Endothelial cell of umbilical vein (primary cell): ENCODE results near the gene TUBB4B. TPM values are rescaled to one million over a fixed set of nuclear protein-coding genes. Genes with fewer than 3 reads are reported as not detected.

Source experiments
- BruUV-seq: library from RNA; stranded (reverse); fragments of 400-500 nt; replicated peaks from 2 replicates; lab custom pipeline; 2021; lab: Mats Ljungman, UMichigan
- CTCF ChIA-PET: fragments of 300-600, 350-600 bp; sonication (Branson Sonifier 250); formaldehyde crosslinking; loops from one replicate; lab custom pipeline; 2021; ENCODE audit warnings: antibody characterized with exemption, inconsistent platforms; lab: Charles Lee
- POLR2A ChIA-PET: fragments of 300-600, 350-600 bp; sonication (Branson Sonifier 250); formaldehyde crosslinking; loops from one replicate; lab custom pipeline; 2021; ENCODE audit warnings: antibody characterized with exemption, inconsistent platforms; lab: Charles Lee
- DNase-seq: peaks from one replicate; pipeline ENCODE4 v3.0.0-alpha.2; 2011; ENCODE audit warnings: low read depth, low spot score
- FAIRE-seq: peaks from 2 replicates; lab custom pipeline; 2011; peaks lifted over from hg19 to GRCh38; lab: Jason Lieb, UNC
- H2AFZ ChIP-seq: 2 replicates; pipeline ENCODE4 v1.6.0; 2012; ENCODE audit warnings: low read depth, low read length, control low read depth, inconsistent platforms
- H3K27ac ChIP-seq: 2 replicates; pipeline ENCODE4 v1.5.1; 2011; ENCODE audit warnings: low read depth, mild to moderate bottlenecking, control low read depth, low read length, moderate library complexity; ENCODE audit not compliant: insufficient read depth
- H3K27me3 ChIP-seq, 2 experiments: 2 replicates each; pipeline versions ENCODE4 v1.6.0 to v1.6.1; 2011; ENCODE audit warnings: low read length in 2 of 2, mixed read lengths in 1 of 2; ENCODE audit not compliant: control insufficient read depth in 2 of 2, insufficient read depth in 2 of 2
- H3K36me3 ChIP-seq, 2 experiments: 2 replicates in 1 of 2; 3 replicates in 1 of 2; pipeline ENCODE4 v1.5.1; 2011; ENCODE audit warnings: low read length in 2 of 2, mild to moderate bottlenecking in 1 of 2, moderate library complexity in 1 of 2; ENCODE audit not compliant: control insufficient read depth in 2 of 2, insufficient read depth in 2 of 2; ENCODE audit errors: extremely low read depth in 1 of 2
- H3K4me1 ChIP-seq: 3 replicates; pipeline ENCODE4 v1.5.1; 2011; ENCODE audit warnings: mild to moderate bottlenecking, low read length; ENCODE audit not compliant: control insufficient read depth, insufficient read depth; ENCODE audit errors: extremely low read depth
- H3K4me2 ChIP-seq: 2 replicates; pipeline ENCODE4 v1.6.1; 2011; ENCODE audit warnings: low read length, control low read depth, mixed read lengths; ENCODE audit not compliant: insufficient read depth
- H3K4me3 ChIP-seq, 3 experiments: fragments of 200-600 bp in 1 of 3; sonication (generic), shearing (Covaris generic) in 1 of 3; replicated peaks in 1 of 3; 2 replicates each; pipeline ENCODE4 v1.5.1; 2011 to 2016; ENCODE audit warnings: control low read depth in 3 of 3, low read length in 3 of 3, mild to moderate bottlenecking in 2 of 3, inconsistent platforms in 1 of 3, low read depth in 1 of 3, moderate library complexity in 1 of 3; ENCODE audit not compliant: insufficient read depth in 1 of 3
- H3K79me2 ChIP-seq: 2 replicates; pipeline ENCODE4 v1.6.0; 2012; ENCODE audit warnings: low read length, inconsistent platforms; ENCODE audit not compliant: control insufficient read depth, insufficient read depth
- H3K9ac ChIP-seq: replicated peaks from 2 replicates; pipeline ENCODE3; 2011; ENCODE audit warnings: low read length, control low read depth; ENCODE audit not compliant: insufficient read depth; ENCODE audit errors: extremely low read depth
- H3K9me1 ChIP-seq: replicated peaks from 3 replicates; pipeline ENCODE4 v1.6.0; 2011; ENCODE audit warnings: mild to moderate bottlenecking, low read length; ENCODE audit not compliant: control insufficient read depth, insufficient read depth; ENCODE audit errors: extremely low read depth
- H3K9me3 ChIP-seq: replicated peaks from 2 replicates; pipeline ENCODE4 v1.5.1; 2012; ENCODE audit warnings: low read length, inconsistent platforms; ENCODE audit not compliant: control insufficient read depth, insufficient read depth
- H4K20me1 ChIP-seq: replicated peaks from 2 replicates; pipeline ENCODE3; 2011; ENCODE audit warnings: mild to moderate bottlenecking, low read length; ENCODE audit not compliant: control insufficient read depth, insufficient read depth; ENCODE audit errors: extremely low read depth
- CTCF ChIP-seq, 2 donors: IDR thresholded peaks; 1 replicate in 1 of 2; 2 replicates in 1 of 2; pipeline ENCODE4 v1.5.1; 2011; ENCODE audit warnings: low read length in 2 of 2, mild to moderate bottlenecking in 2 of 2, moderate library complexity in 2 of 2, control low read depth in 1 of 2, inconsistent platforms in 1 of 2, low read depth in 1 of 2; ENCODE audit not compliant: insufficient read depth in 1 of 2; ENCODE audit errors: extremely low read depth in 1 of 2
- EZH2 ChIP-seq: IDR thresholded peaks from 2 replicates; pipeline ENCODE4 v1.6.1; 2012; ENCODE audit warnings: borderline replicate concordance, low read depth, mild to moderate bottlenecking, moderate library complexity, low read length, inconsistent platforms; ENCODE audit not compliant: severe bottlenecking
- FOS ChIP-seq: IDR thresholded peaks from 2 replicates; pipeline ENCODE4 v1.6.1; 2011; ENCODE audit warnings: mild to moderate bottlenecking, low read length, moderate library complexity, borderline replicate concordance; ENCODE audit not compliant: insufficient read depth
- MAX ChIP-seq: IDR thresholded peaks from 2 replicates; pipeline ENCODE4 v1.6.1; 2011; ENCODE audit not compliant: insufficient read depth, insufficient read length
- POLR2A ChIP-seq: IDR thresholded peaks from 2 replicates; pipeline ENCODE4 v1.6.1; 2012; ENCODE audit warnings: low read depth, mild to moderate bottlenecking, control low read depth, low read length
- dilution Hi-C: fragments of 300-500 bp; cut with MboI; formaldehyde crosslinking; loops from one replicate; pipeline ENCODE4 v1.15.0; 2019; ENCODE audit warnings: low sequenced_read_pairs; ENCODE audit not compliant: extremely low pct_ligation_motif_present
- intact Hi-C: fragments of 100-400 bp; cut with micrococcal nuclease; formaldehyde crosslinking; loops from one replicate; pipeline ENCODE4 v1.10.0; 2022
- polyA plus RNA-seq, 4 experiments: library from polyadenylated mRNA; depleted of rRNA in 3 of 4; stranded (reverse) in 3 of 4; unstranded in 1 of 4; fragments of >200 nt; gene quantifications; 2 replicates each; pipeline versions ENCODE4 v1.2.1 to v1.2.3, GENCODE V29; 2011 to 2012; ENCODE audit warnings: missing spikeins in 1 of 4
- total RNA-seq: library from RNA; stranded (reverse); gene quantifications from 2 replicates; pipeline ENCODE4 v1.2.3, GENCODE V29; 2021

Gene TUBB4B
- total and polyA plus RNA-seq, 2 donors (not counting 3 experiments of a cell fraction or from before 2014, with no cell fraction given): 418 to 558 TPM

- CTCF ChIA-PET: interaction anchor here (1.4 to 3.6 kb wide), 4 partner anchors 24 to 182 kb away, joined by 5 to 42 read pairs (median 13); partner anchors contain the start of genes DPP7 and NPDC1
- intact Hi-C loops (no loop called here), dilution Hi-C loops (no loop called here)
These were observed 12.6 kb upstream of the TUBB4B start for GRCh38 chr9:137228506-137228967.

More at GRCh38 chr9:137228506-137228967, 12.6 kb upstream of the TUBB4B start:
- Histone ChIP-seq H3K27me3 (no peaks in the 10 kb centered on the region), H3K36me3 (no peaks in the 10 kb centered on the region), H2AFZ (no peak overlapping the region), H3K79me2 (no peaks in the 10 kb centered on the region), H3K4me2 (no peak overlapping the region), H3K9me3 (no peaks in the 10 kb centered on the region), H3K4me3 (no peak overlapping the region), H4K20me1 (no peaks in the 10 kb centered on the region), H3K4me1 (peaks cover 5% of the 10 kb centered on the region), H3K27ac (no peak overlapping the region), H3K9me1 (no peaks in the 10 kb centered on the region), H3K9ac (no peak overlapping the region)
- POLR2A ChIA-PET: interaction anchor here (2.6 kb wide), 1 partner anchor 12 kb away, joined by 6 read pairs; the partner anchor contains the start of gene TUBB4B
- no peak for TF ChIP-seq MAX
- TF ChIP-seq FOS: no peak
- TF ChIP-seq EZH2: no peak
- no peak for TF ChIP-seq CTCF (IDR thresholded peaks at IDR 0.05; ENCODE audit: extremely low read depth in 1 of 2, insufficient read depth in 1 of 2, low read depth in 1 of 2, low read length in 2 of 2)
- TF ChIP-seq POLR2A: no peak
- no peak for FAIRE-seq
- DNase-seq: no peak
- no TSS peak for BruUV-seq
